H9 (cell line): ENCODE data around the gene FYN. TPM values are rescaled to one million over a fixed set of nuclear protein-coding genes. Genes with fewer than 3 reads are reported as not detected.

ENCODE experiments used
- DNase-seq: peaks from one replicate; pipeline ENCODE4 v3.0.0-alpha.2; 2017
- H2AFZ ChIP-seq: one replicate; pipeline ENCODE4 v1.6.1; 2013; ENCODE audit warnings: mild to moderate bottlenecking, low read length, control low read depth, moderate library complexity
- H2AK5ac ChIP-seq: 2 replicates; pipeline ENCODE4 v1.6.1; 2013; ENCODE audit warnings: low read length, control low read depth, mixed read lengths; ENCODE audit not compliant: insufficient read length
- H2BK120ac ChIP-seq: one replicate; pipeline ENCODE4 v1.6.1; 2013; ENCODE audit warnings: low read depth, mild to moderate bottlenecking, low read length, control low read depth, inconsistent platforms; ENCODE audit not compliant: poor library complexity, severe bottlenecking
- H2BK12ac ChIP-seq: 2 replicates; pipeline ENCODE4 v1.6.1; 2013; ENCODE audit warnings: low read length, control low read depth, mixed read lengths, low read depth; ENCODE audit not compliant: insufficient read length
- H2BK15ac ChIP-seq: 2 replicates; pipeline ENCODE4 v1.6.1; 2013; ENCODE audit warnings: low read depth, low read length, control low read depth
- H2BK20ac ChIP-seq: one replicate; pipeline ENCODE4 v1.6.1; 2013; ENCODE audit warnings: low read depth, mild to moderate bottlenecking, low read length, control low read depth, inconsistent platforms; ENCODE audit not compliant: poor library complexity, severe bottlenecking
- H2BK5ac ChIP-seq: 2 replicates; pipeline ENCODE4 v1.6.1; 2013; ENCODE audit warnings: low read length, control low read depth, mixed read lengths; ENCODE audit not compliant: insufficient read length
- H3K14ac ChIP-seq: 2 replicates; pipeline ENCODE4 v1.6.1; 2013; ENCODE audit warnings: low read length, control low read depth; ENCODE audit not compliant: insufficient read depth
- H3K18ac ChIP-seq: 2 replicates; pipeline ENCODE4 v1.6.1; 2013; ENCODE audit warnings: low read depth, mild to moderate bottlenecking, mixed read lengths, low read length, control low read depth; ENCODE audit not compliant: insufficient read length
- H3K23ac ChIP-seq: 2 replicates; pipeline ENCODE4 v1.6.1; 2013; ENCODE audit warnings: low read length, control low read depth, mixed read lengths, low read depth; ENCODE audit not compliant: insufficient read length
- H3K23me2 ChIP-seq: 2 replicates; pipeline ENCODE4 v1.6.1; 2013; ENCODE audit warnings: low read depth, mild to moderate bottlenecking, mixed read lengths, low read length, control low read depth; ENCODE audit not compliant: insufficient read length, poor library complexity, severe bottlenecking
- H3K27ac ChIP-seq: 2 replicates; pipeline ENCODE4 v1.5.1; 2013; ENCODE audit warnings: low read length, control low read depth, mixed read lengths, low read depth; ENCODE audit not compliant: insufficient read length
- H3K27me3 ChIP-seq: 2 replicates; pipeline ENCODE4 v1.6.1; 2013; ENCODE audit warnings: low read length, control low read depth, inconsistent platforms; ENCODE audit not compliant: insufficient read depth
- H3K4ac ChIP-seq: 2 replicates; pipeline ENCODE4 v1.6.1; 2013; ENCODE audit warnings: low read depth, mild to moderate bottlenecking, control low read depth, inconsistent platforms, low read length, moderate library complexity
- H3K4me1 ChIP-seq: 2 replicates; pipeline ENCODE4 v1.6.1; 2013; ENCODE audit warnings: low read length, control low read depth, inconsistent platforms; ENCODE audit not compliant: insufficient read depth
- H3K4me2 ChIP-seq: 2 replicates; pipeline ENCODE4 v1.6.1; 2013; ENCODE audit warnings: low read length, control low read depth, mixed read lengths; ENCODE audit not compliant: insufficient read length, insufficient read depth
- H3K56ac ChIP-seq: 2 replicates; pipeline ENCODE4 v1.6.1; 2013; ENCODE audit warnings: low read depth, mild to moderate bottlenecking, mixed read lengths, low read length, control low read depth; ENCODE audit not compliant: insufficient read length
- H3K79me1 ChIP-seq: 2 replicates; pipeline ENCODE4 v1.6.1; 2013; ENCODE audit warnings: low read depth, mild to moderate bottlenecking, moderate library complexity, low read length, control low read depth, inconsistent platforms; ENCODE audit not compliant: insufficient read depth, poor library complexity, severe bottlenecking
- H3K79me2 ChIP-seq: 2 replicates; pipeline ENCODE4 v1.6.1; 2013; ENCODE audit warnings: low read length, control low read depth, inconsistent platforms; ENCODE audit not compliant: insufficient read depth
- H3K9ac ChIP-seq: 2 replicates; pipeline ENCODE4 v1.6.1; 2013; ENCODE audit warnings: low read length, control low read depth, mixed read lengths; ENCODE audit not compliant: insufficient read length; ENCODE audit errors: extremely low read depth
- H3K9me3 ChIP-seq: one replicate; pipeline ENCODE4 v1.6.1; 2013; ENCODE audit warnings: low read depth, low read length, inconsistent platforms; ENCODE audit not compliant: control insufficient read depth
- H3T11ph ChIP-seq: one replicate; pipeline ENCODE4 v1.6.1; 2013; ENCODE audit warnings: mild to moderate bottlenecking, low read length, control low read depth, inconsistent platforms
- H4K20me1 ChIP-seq: one replicate; pipeline ENCODE4 v1.6.1; 2013; ENCODE audit not compliant: control insufficient read depth, insufficient read length, insufficient read depth
- H4K5ac ChIP-seq: 2 replicates; pipeline ENCODE4 v1.6.1; 2013; ENCODE audit warnings: low read depth, mild to moderate bottlenecking, mixed read lengths, low read length, control low read depth; ENCODE audit not compliant: insufficient read length
- H4K8ac ChIP-seq: replicated peaks from 2 replicates; pipeline ENCODE4 v1.6.1; 2013; ENCODE audit warnings: low read length, control low read depth, mixed read lengths, low read depth; ENCODE audit not compliant: insufficient read length
- H4K91ac ChIP-seq: 2 replicates; pipeline ENCODE4 v1.6.1; 2013; ENCODE audit warnings: low read depth, mild to moderate bottlenecking, moderate library complexity, mixed read lengths, low read length, control low read depth; ENCODE audit not compliant: insufficient read length
- H3K27ac Mint-ChIP-seq, 3 experiments: 2 replicates in 2 of 3; 3 replicates in 1 of 3; pipeline ENCODE4 v1.8.0; 2020 to 2021; ENCODE audit warnings: mixed read lengths in 3 of 3, mild to moderate bottlenecking in 1 of 3, moderate library complexity in 1 of 3
- H3K27me3 Mint-ChIP-seq: 2 replicates; pipeline ENCODE4 v1.8.0; 2021; ENCODE audit warnings: low read depth, mild to moderate bottlenecking, moderate library complexity, mixed read lengths
- H3K36me3 Mint-ChIP-seq, 3 experiments: 2 replicates in 2 of 3; 3 replicates in 1 of 3; pipeline ENCODE4 v1.8.0; 2020 to 2021; ENCODE audit warnings: low read depth in 3 of 3, mixed read lengths in 3 of 3; ENCODE audit not compliant: insufficient read depth in 1 of 3
- H3K4me1 Mint-ChIP-seq, 2 experiments: 2 replicates each; pipeline ENCODE4 v1.8.0; 2020; ENCODE audit warnings: mixed read lengths in 2 of 2
- H3K4me3 Mint-ChIP-seq, 2 experiments: 2 replicates in 1 of 2; 3 replicates in 1 of 2; pipeline ENCODE4 v1.8.0; 2020 to 2021; ENCODE audit warnings: mild to moderate bottlenecking in 2 of 2, mixed read lengths in 2 of 2, moderate library complexity in 1 of 2
- H3K9me3 Mint-ChIP-seq, 2 experiments: 2 replicates in 1 of 2; 3 replicates in 1 of 2; pipeline ENCODE4 v1.8.0; 2020; ENCODE audit warnings: mild to moderate bottlenecking in 2 of 2, mixed read lengths in 2 of 2, moderate library complexity in 1 of 2
- CTCF ChIP-seq: fragments of 200-600 bp; sonication (generic); conservative IDR thresholded peaks from 3 replicates; pipeline ENCODE4 v1.8.0; 2021; ENCODE audit warnings: antibody characterized with exemption, mild to moderate bottlenecking
- WGBS: extraction: QIAGEN DNeasy Blood & Tissue Kit; methylation state at CpG from one replicate; pipeline ENCODE4 v1.1.7; 2013; ENCODE audit warnings: missing lambda C conversion rate, low lambda C conversion rate, mixed read lengths; ENCODE audit not compliant: insufficient read length; ENCODE audit errors: extremely low coverage; 5-methylcytosine and 5-hydroxymethylcytosine counted together
- total RNA-seq: library from RNA; stranded (reverse); gene quantifications from 2 replicates; pipeline ENCODE4 v1.2.1, GENCODE V29; 2021

The FYN gene
- total RNA-seq, 1 experiment from 2014 or later = 64.8 TPM

DNA sequence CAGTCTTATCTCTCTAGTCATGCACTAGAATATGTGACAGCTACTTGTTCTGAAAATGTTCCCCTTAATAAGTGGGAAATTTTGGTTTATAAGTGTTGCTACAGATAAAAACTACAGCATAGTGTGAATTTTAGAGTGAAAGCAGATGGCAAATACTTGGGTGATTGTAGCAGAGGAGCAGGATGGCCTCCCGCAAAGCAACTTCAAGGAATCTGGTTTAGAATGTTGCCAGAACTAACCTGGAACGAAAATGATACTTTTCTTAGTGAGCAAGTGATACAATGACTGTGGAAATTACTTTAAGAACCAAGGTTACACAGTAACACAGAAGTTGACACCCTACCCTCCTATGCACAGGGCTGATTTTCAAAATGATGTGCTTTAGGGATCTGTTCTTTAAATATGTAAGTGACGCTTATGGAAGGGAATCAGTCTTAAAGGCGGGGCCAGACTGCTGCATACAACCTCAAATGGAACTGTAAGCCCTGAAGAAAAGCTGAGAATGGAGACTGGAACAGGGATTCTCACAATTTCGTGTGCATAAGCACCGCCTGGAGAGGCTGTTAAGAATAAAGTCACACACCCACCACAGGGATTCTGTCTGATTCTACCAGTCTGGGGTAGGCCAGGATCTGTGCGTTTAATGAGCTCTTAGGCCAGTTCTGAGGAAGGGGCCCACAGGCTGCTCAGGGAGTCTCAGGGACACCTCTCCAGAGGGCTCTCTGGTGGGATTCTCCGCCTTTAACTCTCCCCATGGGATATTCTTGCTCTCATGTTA, 97.9 kb downstream of the FYN start:
- Mint-ChIP-seq H3K36me3 (peaks cover 0 to 4% (median 3%) of the 10 kb centered on the region in 3 experiments; a peak in 4 of 7 replicates), H3K4me3 (no peak overlapping the region), H3K4me1 (peaks cover 16 to 31% of the 10 kb centered on the region in 2 experiments), H3K27me3 (no peaks in the 10 kb centered on the region), H3K27ac (peak overlapping the region in 2 of 3 experiments; percentile 8 to 36; a peak in 1 of 7 replicates), H3K9me3 (no peaks in the 10 kb centered on the region)
- no peak overlapping the region for H3K56ac ChIP-seq
- H3K27me3 ChIP-seq = no peaks in the 10 kb centered on the region
- no peak for TF ChIP-seq CTCF
- WGBS = no CpG with 5 or more reads among the region's 8 CpGs
- no peaks in the 10 kb centered on the region for H4K20me1 ChIP-seq
- no peaks in the 10 kb centered on the region for H3K79me2 ChIP-seq
- no peak overlapping the region for H2BK20ac ChIP-seq
- no peak overlapping the region for H2AK5ac ChIP-seq
- H3K23ac ChIP-seq = no peak overlapping the region
- H3K9ac ChIP-seq = no peak overlapping the region
- no peak overlapping the region for H3K27ac ChIP-seq
- no peak overlapping the region for H4K91ac ChIP-seq
- no peaks in the 10 kb centered on the region for H3K9me3 ChIP-seq
- no peak overlapping the region for H2BK120ac ChIP-seq
- no peak overlapping the region for H2BK12ac ChIP-seq
- H3T11ph ChIP-seq = no peak overlapping the region
- no peak overlapping the region for H3K14ac ChIP-seq
- H3K4me1 ChIP-seq = peaks cover 9% of the 10 kb centered on the region; the same call in 1 of the 2 replicates
- H4K8ac ChIP-seq = no peak overlapping the region
- no peak for DNase-seq
- no peak overlapping the region for H2BK5ac ChIP-seq
- no peak overlapping the region for H4K5ac ChIP-seq
- H3K18ac ChIP-seq = no peak overlapping the region
- no peak overlapping the region for H3K4me2 ChIP-seq
- H2BK15ac ChIP-seq = no peak overlapping the region
- no peaks in the 10 kb centered on the region for H3K23me2 ChIP-seq
- H3K79me1 ChIP-seq = peaks cover 4% of the 10 kb centered on the region
- no peak overlapping the region for H2AFZ ChIP-seq
- H3K4ac ChIP-seq = no peak overlapping the region
